Measurements from ENCODE around the gene HS1BP3.

The HS1BP3 gene

GRCh38 chr2:20615068-20615465, 35.8 kb downstream of the HS1BP3 start:
- no peak for DNase-seq

- DNase-seq: no peak
These were observed 36.5 kb downstream of the HS1BP3 start for GRCh38 chr2:20614201-20615067.

GRCh38 chr2:20612925-20613916, 37.7 kb downstream of the HS1BP3 start:
- DNase-seq: no peak

- DNase-seq: no peak
These were observed 39.0 kb downstream of the HS1BP3 start for GRCh38 chr2:20611844-20612356.

GRCh38 chr2:20611077-20611843, 39.6 kb downstream of the HS1BP3 start:
- no peak for DNase-seq

- DNase-seq: no peak
These were observed 40.9 kb downstream of the HS1BP3 start for GRCh38 chr2:20609995-20610357.

GRCh38 chr2:20609349-20609994, 41.4 kb downstream of the HS1BP3 start:
- no peak for DNase-seq

GRCh38 chr2:20608666-20609348, 42.1 kb downstream of the HS1BP3 start:
- no peak for DNase-seq

GRCh38 chr2:20607446-20607845, 43.5 kb downstream of the HS1BP3 start:
- no peak for DNase-seq

- DNase-seq: no peak
These were observed 44.7 kb downstream of the HS1BP3 start for GRCh38 chr2:20606198-20606597.

GRCh38 chr2:20604951-20605381, 45.9 kb downstream of the HS1BP3 start:
- no peak for DNase-seq

GRCh38 chr2:20604401-20604911, 46.4 kb downstream of the HS1BP3 start:
- DNase-seq: no peak

- no peak for DNase-seq
These were observed 47.1 kb downstream of the HS1BP3 start for GRCh38 chr2:20603791-20604190.

GRCh38 chr2:20602803-20603202, 48.1 kb downstream of the HS1BP3 start:
- DNase-seq: no peak

- no peak for DNase-seq
These were observed 50.1 kb downstream of the HS1BP3 start for GRCh38 chr2:20600756-20601325.

GRCh38 chr2:20599861-20600461, 50.9 kb downstream of the HS1BP3 start:
- DNase-seq: peak; percentile 0

- no peak for DNase-seq
These were observed 51.8 kb downstream of the HS1BP3 start for GRCh38 chr2:20599001-20599600.

GRCh38 chr2:20597860-20598183, 53.1 kb downstream of the HS1BP3 start:
- no peak for DNase-seq

- DNase-seq: no peak
These were observed 53.7 kb downstream of the HS1BP3 start for GRCh38 chr2:20596973-20597859.

Data from activated naive CD4-positive, alpha-beta T cell treated with Interleukin-2 at 50 U/mL for 16 hours (primary cell).